ENCODE results near the gene NPTX1.

DNA sequence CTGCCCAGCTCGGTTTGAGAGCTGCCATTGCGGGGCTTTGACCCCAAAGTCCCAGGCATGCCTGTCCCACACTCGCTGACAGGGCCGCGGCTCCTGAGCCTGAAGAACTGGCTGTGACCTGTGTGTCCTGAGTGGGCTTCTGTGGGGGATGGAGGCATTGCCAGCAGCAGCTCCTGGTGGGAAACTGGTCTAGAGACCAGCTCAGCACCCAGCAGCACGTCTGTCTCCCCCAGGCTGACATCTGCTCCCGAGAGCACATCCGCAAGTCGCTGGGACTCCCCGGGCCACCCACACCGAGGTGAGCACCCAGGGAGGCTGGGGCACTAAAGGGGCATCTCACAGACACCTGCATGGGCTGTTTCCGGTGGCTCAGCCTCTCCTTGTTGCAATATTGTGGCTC, 48.0 kb downstream of the NPTX1 start:
- no peak for TF ChIP-seq EZH2phosphoT487 (conservative IDR thresholded peaks at IDR 0.05; ENCODE audit: low read length)
- TF ChIP-seq, protein P1, sequence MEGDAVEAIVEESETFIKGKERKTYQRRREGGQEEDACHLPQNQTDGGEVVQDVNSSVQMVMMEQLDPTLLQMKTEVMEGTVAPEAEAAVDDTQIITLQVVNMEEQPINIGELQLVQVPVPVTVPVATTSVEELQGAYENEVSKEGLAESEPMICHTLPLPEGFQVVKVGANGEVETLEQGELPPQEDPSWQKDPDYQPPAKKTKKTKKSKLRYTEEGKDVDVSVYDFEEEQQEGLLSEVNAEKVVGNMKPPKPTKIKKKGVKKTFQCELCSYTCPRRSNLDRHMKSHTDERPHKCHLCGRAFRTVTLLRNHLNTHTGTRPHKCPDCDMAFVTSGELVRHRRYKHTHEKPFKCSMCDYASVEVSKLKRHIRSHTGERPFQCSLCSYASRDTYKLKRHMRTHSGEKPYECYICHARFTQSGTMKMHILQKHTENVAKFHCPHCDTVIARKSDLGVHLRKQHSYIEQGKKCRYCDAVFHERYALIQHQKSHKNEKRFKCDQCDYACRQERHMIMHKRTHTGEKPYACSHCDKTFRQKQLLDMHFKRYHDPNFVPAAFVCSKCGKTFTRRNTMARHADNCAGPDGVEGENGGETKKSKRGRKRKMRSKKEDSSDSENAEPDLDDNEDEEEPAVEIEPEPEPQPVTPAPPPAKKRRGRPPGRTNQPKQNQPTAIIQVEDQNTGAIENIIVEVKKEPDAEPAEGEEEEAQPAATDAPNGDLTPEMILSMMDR (IDR thresholded peaks at IDR 0.05; ENCODE audit: insufficient read depth, low read length, poor library complexity, severe bottlenecking) = no peak
